DLD1 (cell line): ENCODE measurements around the gene ATP23.

Experiments used
- in situ Hi-C: cut with HindIII; loops from 2 replicates; pipeline ENCODE4 v1.10.0; 2017; ENCODE audit warnings: low sequenced_read_pairs

Gene ATP23

GRCh38 chr12:57965766-57966165, 24.4 kb downstream of the ATP23 start:
- in situ Hi-C loops: no loop called here

- in situ Hi-C loops: no loop called here
Observed at GRCh38 chr12:57966536-57966935, 25.2 kb downstream of the ATP23 start.

- in situ Hi-C loops: no loop called here
Observed at GRCh38 chr12:57983146-57983857, 41.9 kb downstream of the ATP23 start.

GRCh38 chr12:57983858-57984505, 42.6 kb downstream of the ATP23 start:
- in situ Hi-C loops: no loop called here

- in situ Hi-C loops: no loop called here
Observed at GRCh38 chr12:57984629-57985151, 43.3 kb downstream of the ATP23 start.

- in situ Hi-C loops: no loop called here
Observed at GRCh38 chr12:57985685-57986084, 44.3 kb downstream of the ATP23 start.

- in situ Hi-C loops: no loop called here
Observed at GRCh38 chr12:57989838-57990237, 48.5 kb downstream of the ATP23 start.

GRCh38 chr12:57990241-57990883, 49.0 kb downstream of the ATP23 start:
- in situ Hi-C loops: no loop called here

- in situ Hi-C loops: no loop called here
Observed at GRCh38 chr12:57992001-57992400, 50.6 kb downstream of the ATP23 start.

- in situ Hi-C loops: no loop called here
Observed at GRCh38 chr12:57993030-57993429, 51.7 kb downstream of the ATP23 start.

- in situ Hi-C loops: no loop called here
Observed at GRCh38 chr12:57993834-57994233, 52.5 kb downstream of the ATP23 start.

- in situ Hi-C loops: no loop called here
Observed at GRCh38 chr12:57996520-57996919, 55.2 kb downstream of the ATP23 start.

GRCh38 chr12:57998251-57998650, 56.9 kb downstream of the ATP23 start:
- in situ Hi-C loops: no loop called here

- in situ Hi-C loops: no loop called here
Observed at GRCh38 chr12:58000499-58000898, 59.1 kb downstream of the ATP23 start.

GRCh38 chr12:58007875-58008274, 66.5 kb downstream of the ATP23 start:
- in situ Hi-C loops: no loop called here

- in situ Hi-C loops: no loop called here
Observed at GRCh38 chr12:58008634-58009033, 67.3 kb downstream of the ATP23 start.
